NCI-H460 (cell line): ENCODE results near the gene C6orf47. TPM values are rescaled to one million over a fixed set of nuclear protein-coding genes. Genes with fewer than 3 reads are reported as not detected.
A peak's percentile ranks its signal among the peaks of the same experiment; 100 is the strongest.

Experiments
- DNase-seq: peaks from one replicate; pipeline ENCODE4 v3.0.0-alpha.2; 2016; ENCODE audit warnings: low read depth; ENCODE audit errors: extremely low read depth
- total RNA-seq: library from RNA; depleted of rRNA; stranded (reverse); fragments of >200 nt; shearing (Covaris generic); gene quantifications from 2 replicates; pipeline ENCODE4 v1.2.3, GENCODE V29; 2014

C6orf47 gene
- total RNA-seq, 1 experiment from 2014 or later, result 10.9 TPM

DNA sequence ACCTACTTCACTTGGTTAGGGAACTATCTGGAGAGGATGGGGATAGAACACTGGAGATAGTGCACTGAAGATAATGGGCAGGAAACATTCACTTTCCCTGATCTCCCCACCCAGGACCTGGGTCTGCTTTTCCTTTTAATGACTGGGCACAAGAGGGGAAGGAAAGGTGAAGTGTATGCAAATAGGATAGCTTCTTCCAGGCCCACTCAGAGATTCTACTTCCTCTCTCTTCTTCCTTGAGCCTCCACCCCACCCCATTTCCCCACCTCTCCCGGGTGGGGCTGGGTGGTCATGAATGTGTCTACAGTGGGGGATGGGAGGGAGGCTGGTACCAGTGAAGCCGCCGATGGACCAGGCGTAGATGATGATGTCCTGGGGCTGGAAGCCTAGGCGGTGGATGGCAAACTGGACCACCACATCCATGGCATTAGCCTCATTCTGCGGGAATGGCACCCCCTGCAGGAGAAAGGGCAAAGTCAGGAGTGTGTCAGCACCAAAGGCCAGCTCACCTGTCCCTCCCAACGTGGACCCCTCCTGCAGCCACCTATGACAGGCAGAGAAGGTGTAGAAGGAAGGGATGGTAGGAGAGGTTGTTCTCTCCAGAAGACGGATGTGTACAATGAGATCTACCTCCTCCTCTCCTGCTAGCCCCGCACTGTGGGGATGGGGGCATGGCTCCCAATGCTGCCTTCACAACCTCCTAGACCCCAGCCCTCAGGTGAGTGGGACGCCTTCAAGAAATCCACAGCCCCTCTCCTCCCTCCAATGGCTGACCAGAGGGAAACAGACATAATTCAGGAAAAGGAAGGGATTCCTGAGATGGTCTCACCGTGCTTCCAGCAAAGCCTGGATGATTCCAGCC is 28.9 kb upstream of the C6orf47 start:
- no peak for DNase-seq

- DNase-seq, result no peak
These were observed 27.5 kb upstream of the C6orf47 start for GRCh38 chr6:31687860-31688693.

DNA sequence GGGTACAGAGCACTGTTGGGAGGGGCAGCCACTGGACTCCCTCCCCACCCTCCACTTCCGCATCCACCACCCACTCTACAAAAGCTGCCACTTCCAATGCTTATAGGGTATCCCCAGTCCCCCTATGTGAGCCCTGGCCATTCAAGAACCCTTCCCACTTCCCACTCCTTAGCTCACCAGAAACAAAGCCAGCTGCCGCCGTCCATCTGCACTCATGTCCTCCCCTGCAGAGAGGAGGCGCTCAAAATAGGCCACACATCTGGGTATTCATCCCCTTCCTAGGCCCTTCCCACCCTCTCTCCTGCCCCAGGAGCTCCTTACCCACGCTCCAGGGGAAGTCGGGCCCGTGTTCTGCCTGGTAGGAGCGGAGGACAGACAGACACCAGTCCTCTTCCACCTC is 26.7 kb upstream of the C6orf47 start:
- DNase-seq, result no peak

- no peak for DNase-seq
These were observed 25.9 kb upstream of the C6orf47 start for GRCh38 chr6:31686483-31686882.

DNA sequence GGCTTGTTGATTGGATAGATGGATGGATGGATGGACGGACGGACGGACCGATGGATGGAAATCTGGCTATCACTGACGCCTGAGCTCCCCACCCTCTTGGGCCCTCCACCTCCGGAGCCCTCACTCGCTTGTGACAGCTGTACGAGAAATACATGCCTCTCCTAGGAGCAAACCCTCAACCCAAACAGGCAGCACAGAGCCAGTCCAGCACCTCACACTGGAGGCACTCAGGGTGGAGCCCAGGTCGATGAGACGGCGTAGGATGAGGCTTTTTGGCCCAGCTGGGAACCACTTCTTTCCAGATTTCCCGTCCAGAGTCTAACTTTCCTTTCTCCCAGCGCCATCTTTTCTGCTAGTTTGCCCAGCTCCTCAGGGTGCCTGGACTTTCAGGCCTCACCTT is 23.0 kb upstream of the C6orf47 start:
- DNase-seq, result no peak

GRCh38 chr6:31681135-31681671 is 20.6 kb upstream of the C6orf47 start:
- no peak for DNase-seq

DNA sequence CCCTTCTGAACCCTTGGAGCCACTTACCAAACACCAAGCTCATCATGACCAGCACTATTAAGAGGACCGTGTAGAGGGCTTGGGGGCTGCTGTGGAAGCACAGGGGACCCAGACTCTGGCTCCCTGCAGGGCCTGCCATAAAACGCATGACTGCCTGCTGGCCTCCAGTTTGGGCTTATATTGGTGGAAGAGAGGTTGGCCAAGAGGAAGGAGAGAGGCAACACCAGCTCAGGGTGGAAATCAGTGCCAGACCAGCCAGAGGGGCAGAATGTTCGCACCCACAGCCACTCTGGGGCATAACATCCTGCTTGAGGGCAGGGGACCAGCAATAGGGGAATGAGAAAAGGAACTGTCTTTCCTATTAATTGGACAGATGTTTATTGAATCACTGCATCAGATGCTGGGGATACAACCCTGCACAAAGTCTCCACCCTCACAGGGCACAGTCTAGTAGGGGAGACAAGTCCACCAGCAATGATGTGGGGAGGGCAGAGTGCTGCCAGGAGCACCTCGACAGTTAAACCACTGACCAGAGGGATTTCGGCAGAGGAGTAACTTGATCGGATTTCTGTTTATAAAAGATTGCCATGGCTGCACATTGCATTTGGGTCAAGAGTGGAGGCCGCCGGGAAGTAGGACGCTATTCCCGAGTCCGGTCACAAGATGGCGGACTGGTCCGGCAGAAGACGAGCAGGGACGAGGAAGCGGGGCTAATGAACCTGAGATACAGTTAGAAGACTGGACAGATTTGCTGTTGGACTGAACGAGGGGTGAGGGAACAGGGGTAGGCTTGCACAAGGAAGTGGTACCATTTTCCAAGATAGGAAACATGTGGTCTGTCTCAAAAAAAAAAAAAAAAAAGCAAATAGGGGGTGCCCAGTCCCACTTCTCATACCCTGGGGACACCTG is 19.9 kb upstream of the C6orf47 start, which contains the start of gene LY6G5C:
TSS of gene LY6G5C (minus strand) at position 842 of the 909 bp plus-strand sequence. CDS start at position 148, 694 bp downstream.
- peak; percentile 55 for DNase-seq

DNA sequence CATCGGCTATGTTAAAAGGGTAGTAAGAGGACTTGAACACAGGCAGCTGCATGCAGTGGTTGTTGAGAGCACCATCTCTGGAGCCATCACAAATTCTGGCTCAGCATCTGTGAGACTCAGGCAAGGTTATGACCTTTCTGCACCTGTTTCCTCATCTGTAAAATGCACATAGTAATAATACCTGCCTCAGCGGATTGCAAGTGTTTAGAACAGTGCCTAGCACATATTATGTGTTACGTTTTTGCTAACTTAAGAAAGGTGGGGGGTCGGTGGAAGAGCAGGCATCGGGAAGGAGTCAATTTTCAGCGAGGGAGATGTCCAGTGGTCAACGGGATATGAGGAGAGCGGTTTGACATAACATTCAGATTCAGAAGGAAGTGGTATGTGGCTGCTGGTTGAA is 17.4 kb upstream of the C6orf47 start:
- DNase-seq, result no peak

GRCh38 chr6:31676904-31677303 is 16.3 kb upstream of the C6orf47 start:
- DNase-seq, result no peak

- DNase-seq, result no peak
These were observed 15.8 kb upstream of the C6orf47 start for GRCh38 chr6:31676322-31676903.

GRCh38 chr6:31669676-31670075 is 9.1 kb upstream of the C6orf47 start, which contains the start of gene LY6G5B:
TSS of gene LY6G5B (plus strand) at chr6:31669976. CDS start at chr6:31670951, 975 bp downstream.
- DNase-seq, result no peak

GRCh38 chr6:31666337-31666965 is 5.9 kb upstream of the C6orf47 start:
- DNase-seq, result no peak

DNA sequence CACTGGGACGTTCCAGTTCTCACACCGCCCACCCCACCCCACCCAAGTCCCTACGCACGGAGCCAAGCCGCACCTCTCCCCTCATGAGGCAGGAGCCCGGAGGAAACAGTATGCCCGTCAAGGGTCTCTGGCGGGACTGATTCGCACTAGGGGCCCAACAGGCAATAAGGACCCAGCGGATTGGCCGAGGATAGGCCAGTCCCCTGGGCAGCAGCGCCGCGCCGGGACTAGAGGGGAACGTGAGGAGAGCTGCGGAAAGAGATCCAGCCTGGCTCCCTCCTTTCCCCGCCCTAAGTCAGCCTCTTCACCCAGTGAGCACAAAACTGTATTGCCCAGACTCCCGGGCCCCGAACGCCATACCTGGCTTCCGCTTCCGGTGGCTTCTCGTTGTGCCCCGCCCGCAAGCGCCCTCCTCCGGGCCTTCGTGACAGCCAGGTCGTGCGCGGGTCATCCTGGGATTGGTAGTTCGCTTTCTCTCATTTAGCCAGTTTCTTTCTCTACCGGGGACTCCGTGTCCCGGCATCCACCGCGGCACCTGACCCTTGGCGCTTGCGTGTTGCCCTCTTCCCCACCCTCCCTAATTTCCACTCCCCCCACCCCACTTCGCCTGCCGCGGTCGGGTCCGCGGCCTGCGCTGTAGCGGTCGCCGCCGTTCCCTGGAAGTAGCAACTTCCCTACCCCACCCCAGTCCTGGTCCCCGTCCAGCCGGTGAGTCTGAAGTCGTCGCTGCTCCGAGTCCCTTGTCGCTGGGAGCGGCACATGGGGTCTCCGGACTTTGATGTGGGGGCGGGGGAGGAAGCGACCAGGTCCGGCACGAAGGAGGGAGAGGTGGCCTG is 5.1 kb upstream of the C6orf47 start, which contains the start of gene CSNK2B:
TSS of gene CSNK2B (plus strand) at position 580 of the 836 bp plus-strand sequence. CDS start 752 bp downstream, outside the sequence.
- DNase-seq, result peak; percentile 93

GRCh38 chr6:31664790-31665500 is 4.4 kb upstream of the C6orf47 start, which contains the start of gene GPANK1:
TSS of gene GPANK1 (minus strand) at chr6:31664997. CDS start at chr6:31664478, 519 bp downstream.
- DNase-seq, result peak; percentile 88

GRCh38 chr6:31663961-31664789 is 3.6 kb upstream of the C6orf47 start:
- DNase-seq, result no peak

- DNase-seq, result no peak
These were observed 2.8 kb upstream of the C6orf47 start for GRCh38 chr6:31663126-31663960.
